Activated CD8-positive, alpha-beta memory T cell treated with anti-CD3 and anti-CD28 coated beads for 36 hours (primary cell): ENCODE results near the gene SLC6A11. TPM values are rescaled to one million over a fixed set of nuclear protein-coding genes. Genes with fewer than 3 reads are reported as not detected.

ENCODE experiments used
- CTCF ChIA-PET: fragments of 350-600 bp; sonication (Branson Sonifier 250); formaldehyde crosslinking; loops from one replicate; lab custom pipeline; 2021; ENCODE audit warnings: antibody characterized with exemption; lab: Charles Lee
- POLR2A ChIA-PET: fragments of 350-600 bp; sonication (Branson Sonifier 250); formaldehyde crosslinking; loops from one replicate; lab custom pipeline; 2021; ENCODE audit warnings: antibody characterized with exemption; lab: Charles Lee
- total RNA-seq, 2 experiments: library from RNA; stranded (reverse); gene quantifications; one replicate each; pipeline ENCODE4 v1.2.3, GENCODE V29; 2021

Gene SLC6A11
- total RNA-seq, 2 experiments from 2014 or later, result not detected

GRCh38 chr3:10937141-10937825, 121.3 kb downstream of the SLC6A11 start:
- CTCF ChIA-PET, result no interaction called here
- POLR2A ChIA-PET, result no interaction called here

- ChIA-PET POLR2A (no interaction called here), CTCF (no interaction called here)
Measured at GRCh38 chr3:10939556-10939955, 123.5 kb downstream of the SLC6A11 start.

DNA sequence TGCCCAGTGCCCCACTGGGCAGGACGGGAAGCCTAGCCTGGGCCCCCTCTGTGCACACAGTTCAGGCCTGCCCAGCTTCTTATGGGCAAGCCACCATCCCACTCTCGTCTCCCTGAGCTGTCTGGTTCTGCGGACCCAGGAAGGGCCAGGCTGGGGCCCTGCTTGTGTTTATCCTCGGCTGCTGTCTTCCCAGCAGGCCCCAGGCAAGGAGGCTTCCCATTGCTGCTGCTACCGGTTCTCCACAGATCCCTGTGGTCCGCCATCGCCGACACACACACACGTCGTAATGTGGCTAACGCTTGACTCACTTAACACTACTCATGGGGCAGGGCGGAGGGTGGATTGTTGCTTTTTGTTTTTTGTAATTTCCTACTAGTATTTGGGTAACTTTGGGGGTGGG, 124.1 kb downstream of the SLC6A11 start:
- CTCF ChIA-PET, result no interaction called here
- POLR2A ChIA-PET, result no interaction called here

DNA sequence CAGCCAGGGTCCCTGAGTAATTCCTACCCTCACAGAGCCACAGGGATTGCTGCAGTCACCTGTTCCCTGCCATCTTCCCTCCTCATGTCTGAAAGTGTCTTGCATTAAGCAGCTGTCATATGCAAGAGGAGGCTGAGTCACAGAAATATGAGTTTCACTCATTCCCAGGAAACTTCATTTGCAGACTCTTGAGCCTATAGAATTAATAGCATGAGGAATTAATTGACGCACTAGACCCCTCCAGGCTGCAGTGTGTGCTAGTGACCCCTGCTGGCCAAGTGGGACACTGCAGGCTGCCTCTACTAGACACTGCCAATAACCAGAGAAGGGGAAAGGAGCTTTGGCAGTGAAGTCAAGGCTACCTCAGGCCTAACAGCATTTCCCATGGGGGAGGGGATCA, 125.9 kb downstream of the SLC6A11 start:
- ChIA-PET POLR2A (no interaction called here), CTCF (interaction anchor here (1.2 to 2.3 kb wide), 2 partner anchors 14 to 183 kb away, joined by 3 to 5 read pairs; no protein-coding TSS in a partner anchor)

DNA sequence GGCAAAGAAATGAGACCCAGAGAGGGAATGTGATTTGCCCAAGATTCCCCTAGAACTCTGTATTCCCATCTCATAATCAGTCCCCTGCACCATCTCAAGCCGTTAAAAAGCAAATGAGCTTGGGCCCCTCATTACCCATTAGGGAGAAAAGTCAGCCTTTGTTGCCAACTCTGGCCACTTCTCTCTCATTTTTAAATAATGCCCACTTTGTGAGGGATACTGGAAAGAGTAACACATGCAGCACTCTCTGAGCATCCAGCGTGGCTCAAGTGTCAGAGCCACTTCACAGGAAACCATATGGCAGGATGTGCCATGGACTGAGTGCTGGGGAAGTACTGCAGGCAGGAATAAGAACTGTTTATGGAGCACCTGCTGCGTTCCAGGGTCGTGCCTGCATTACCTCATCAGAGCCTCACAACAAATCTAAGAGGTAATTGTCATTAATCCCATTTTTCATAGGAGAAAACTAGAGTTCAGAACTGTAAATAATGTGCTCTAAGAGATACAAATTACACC, 126.7 kb downstream of the SLC6A11 start:
- POLR2A ChIA-PET, result no interaction called here
- CTCF ChIA-PET, result interaction anchor here (0.8 to 2.3 kb wide), 3 partner anchors 13 to 184 kb away, joined by 3 to 5 read pairs (median 3); no protein-coding TSS in a partner anchor

DNA sequence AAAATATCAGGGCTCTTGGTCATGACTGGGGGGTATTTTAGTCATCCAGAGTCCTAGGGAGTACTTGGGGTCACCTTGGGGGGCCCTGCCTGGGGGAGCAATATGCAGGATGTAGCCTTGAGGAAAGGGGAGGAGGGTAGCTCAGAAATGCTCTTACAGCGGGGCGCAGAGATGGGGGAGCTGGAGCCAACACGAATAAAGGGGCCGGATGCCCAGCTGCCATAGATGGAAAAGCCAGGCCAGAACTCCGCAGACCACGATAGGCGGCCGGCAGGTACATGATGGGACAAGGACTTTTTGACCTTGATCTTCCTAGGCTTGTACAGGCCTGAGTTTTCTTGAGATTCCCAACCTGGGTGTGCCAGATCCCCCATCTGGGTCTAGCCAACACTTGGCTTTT, 128.8 kb downstream of the SLC6A11 start:
- CTCF ChIA-PET, result interaction anchor here (1.0 to 1.7 kb wide), 2 partner anchors 33 to 390 kb away, joined by 3 to 5 read pairs; no protein-coding TSS in a partner anchor
- POLR2A ChIA-PET, result no interaction called here

- POLR2A ChIA-PET, result no interaction called here
- CTCF ChIA-PET, result interaction anchor here (0.6 to 1.7 kb wide), 4 partner anchors 17 to 389 kb away, joined by 3 to 6 read pairs (median 4); no protein-coding TSS in a partner anchor
Measured at GRCh38 chr3:10945683-10946287, 129.8 kb downstream of the SLC6A11 start.

DNA sequence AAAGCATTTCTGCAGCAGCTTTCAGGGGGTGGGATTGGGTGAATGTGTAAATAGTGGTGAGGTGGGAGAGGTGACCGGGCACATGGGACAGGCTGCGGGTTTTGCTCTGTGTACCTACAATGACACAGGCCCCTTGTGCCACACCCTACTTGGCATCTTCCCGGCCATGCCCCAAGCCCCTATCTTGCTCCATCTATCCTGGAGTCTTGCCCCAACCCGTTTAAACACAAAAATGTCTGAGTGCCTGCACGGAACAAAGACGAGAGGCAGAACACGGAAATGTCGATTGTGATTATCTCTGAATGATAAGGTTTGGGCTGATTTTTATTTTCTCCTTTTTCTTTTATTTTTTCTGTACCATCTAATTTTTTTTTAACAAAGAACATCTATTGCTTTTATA, 130.5 kb downstream of the SLC6A11 start:
- ChIA-PET CTCF (interaction anchor here (1.5 kb wide), 1 partner anchor 112 kb away, joined by 6 read pairs; no protein-coding TSS in a partner anchor), POLR2A (no interaction called here)

DNA sequence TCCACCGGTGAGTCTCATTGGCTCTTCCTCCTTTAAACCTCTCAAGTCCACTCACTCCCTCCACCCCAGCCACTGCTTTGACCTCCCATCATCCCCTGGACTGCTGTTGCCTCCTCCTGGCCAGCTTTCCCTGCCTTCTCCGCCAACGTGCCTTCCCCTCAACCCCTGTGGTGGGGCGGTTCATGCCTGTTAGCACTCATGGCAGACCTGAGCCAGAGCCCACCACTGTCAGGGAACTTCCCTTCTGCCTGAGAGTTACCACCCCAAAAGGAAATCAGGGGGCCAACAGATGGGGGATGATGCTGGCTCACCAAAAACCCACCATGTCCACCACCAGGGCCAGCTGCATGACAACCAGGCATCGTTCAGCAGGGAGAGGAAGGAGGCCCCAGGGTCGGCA, 132.3 kb downstream of the SLC6A11 start:
- ChIA-PET POLR2A (no interaction called here), CTCF (no interaction called here)

DNA sequence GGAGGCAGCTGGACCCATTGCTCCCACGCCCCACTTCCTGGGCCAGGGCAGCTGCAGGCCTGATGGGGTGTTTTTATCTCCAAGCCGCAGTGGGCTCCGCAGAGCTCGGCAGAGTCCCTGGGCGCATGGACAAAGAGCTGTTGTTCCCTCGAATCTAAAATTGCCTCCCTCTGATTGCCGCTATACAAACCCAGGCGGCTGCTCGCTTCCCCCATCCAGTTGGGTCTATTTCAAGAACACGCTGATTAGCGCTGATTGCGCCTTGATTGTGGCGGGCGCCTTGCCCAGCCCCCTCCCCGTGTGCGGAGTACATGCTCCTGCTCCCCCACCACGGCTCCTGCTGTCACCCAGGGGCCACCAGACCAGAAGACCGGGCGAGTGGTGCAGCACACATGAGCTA, 133.2 kb downstream of the SLC6A11 start:
- CTCF ChIA-PET, result no interaction called here
- POLR2A ChIA-PET, result no interaction called here

DNA sequence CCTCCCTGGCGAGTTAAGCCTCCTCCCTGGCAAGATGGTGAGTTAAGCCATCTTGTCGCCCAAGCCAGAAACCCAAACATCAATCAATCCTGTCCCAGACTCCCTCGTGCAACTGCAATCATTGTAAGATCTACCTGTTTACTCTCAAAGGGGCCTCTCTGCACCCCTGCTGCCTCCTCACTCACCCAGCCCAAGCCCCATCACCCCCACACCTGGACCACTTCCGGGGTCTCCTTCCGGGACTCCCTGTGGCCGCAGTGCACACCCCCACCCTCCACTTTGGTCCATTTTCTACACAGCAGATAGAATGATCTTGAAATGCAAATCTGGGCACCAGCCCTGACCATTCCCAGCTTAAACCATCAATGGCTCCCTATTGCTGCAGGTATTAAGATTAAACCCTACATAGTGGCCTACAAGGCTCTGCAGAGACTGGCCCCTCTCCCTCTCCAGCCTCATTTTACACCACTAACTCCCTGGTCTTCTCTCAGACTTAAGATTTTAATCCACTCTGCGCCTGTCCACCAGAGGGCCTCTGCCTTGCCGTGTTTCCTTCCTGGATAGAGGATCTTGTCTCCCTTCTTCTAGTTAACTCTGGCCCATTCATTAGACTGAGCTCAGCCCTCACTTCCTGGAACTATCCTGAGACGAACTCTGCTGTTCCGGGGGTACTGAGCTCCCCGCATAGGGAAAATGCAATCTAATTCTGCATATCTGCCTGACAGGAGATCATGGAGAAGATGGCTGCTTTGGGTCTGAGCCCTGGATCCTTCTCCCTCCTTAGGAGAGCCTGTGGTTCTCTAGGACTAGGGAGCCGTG, 134.7 kb downstream of the SLC6A11 start:
- ChIA-PET POLR2A (no interaction called here), CTCF (no interaction called here)

GRCh38 chr3:10951295-10951926, 135.4 kb downstream of the SLC6A11 start:
- ChIA-PET POLR2A (no interaction called here), CTCF (no interaction called here)

GRCh38 chr3:10952525-10952924, 136.5 kb downstream of the SLC6A11 start:
- ChIA-PET CTCF (no interaction called here), POLR2A (no interaction called here)

DNA sequence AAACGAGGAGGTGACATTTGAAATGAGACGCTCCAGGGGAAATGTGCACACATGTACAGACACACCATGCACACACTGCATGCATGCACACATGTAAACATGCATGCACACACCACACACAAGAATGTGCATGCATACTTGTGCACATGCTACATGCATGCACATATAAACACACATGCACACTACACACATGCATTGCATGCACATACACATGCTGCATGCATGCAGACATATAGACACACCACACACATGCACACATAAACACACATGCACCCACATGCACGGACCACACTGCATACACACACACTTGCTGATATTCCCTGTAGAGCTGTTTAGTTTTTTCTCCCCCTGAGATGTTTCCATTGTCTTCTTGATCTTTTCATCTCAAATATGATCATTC, 138.7 kb downstream of the SLC6A11 start:
- CTCF ChIA-PET, result no interaction called here
- POLR2A ChIA-PET, result no interaction called here

GRCh38 chr3:10955711-10956453, 139.9 kb downstream of the SLC6A11 start:
- ChIA-PET CTCF (interaction anchor here (1.3 kb wide), 1 partner anchor 14 kb away, joined by 3 read pairs; no protein-coding TSS in a partner anchor), POLR2A (interaction anchor here (0.5 kb wide), 1 partner anchor 1569 kb away, joined by 4 read pairs; no protein-coding TSS in a partner anchor)

GRCh38 chr3:10956531-10956930, 140.5 kb downstream of the SLC6A11 start:
- ChIA-PET CTCF (interaction anchor here (1.3 kb wide), 1 partner anchor 15 kb away, joined by 3 read pairs; no protein-coding TSS in a partner anchor), POLR2A (no interaction called here)

- CTCF ChIA-PET, result no interaction called here
- POLR2A ChIA-PET, result no interaction called here
Measured at GRCh38 chr3:10956986-10957385, 141.0 kb downstream of the SLC6A11 start.

- POLR2A ChIA-PET, result no interaction called here
- CTCF ChIA-PET, result no interaction called here
Measured at GRCh38 chr3:10957976-10958749, 142.1 kb downstream of the SLC6A11 start.
